ENCODE measurements around the gene ANKMY1. TPM values are rescaled to one million over a fixed set of nuclear protein-coding genes. Genes with fewer than 3 reads are reported as not detected.

Gene ANKMY1
- total and polyA plus RNA-seq, 2 of the 8 experiments (the other 6 are each of a cell fraction or from before 2014, with no cell fraction given) = 4.5 to 4.8 TPM

- Histone ChIP-seq H2AK5ac (ENCODE audit: low read depth, low read length) (no peak overlapping the region), H3K4me3 (ENCODE audit: extremely low read depth in 1 of 4, insufficient read depth in 2 of 4, low read depth in 3 of 4, low read length in 4 of 4) (peak overlapping the region; percentile 44 to 80 (median 48)), H2BK12ac (ENCODE audit: low read depth, low read length) (no peak overlapping the region), H3K4ac (replicated peaks; ENCODE audit: insufficient read length, low read depth, low read length) (no peak overlapping the region), H4K91ac (replicated peaks; ENCODE audit: insufficient read length, low read length) (no peak overlapping the region), H3K9ac (replicated peaks in 1 of 4; ENCODE audit: extremely low read depth in 1 of 4, low read depth in 3 of 4, low read length in 3 of 4) (peak overlapping the region in 3 of 4 experiments; percentile 45 to 66 (median 62); a peak in 5 of 7 replicates), H3K23me2 (ENCODE audit: low read depth, low read length) (peaks cover 7% of the 10 kb centered on the region; the same call in 1 of the 2 replicates), H2BK20ac (ENCODE audit: low read length) (no peak overlapping the region), H2BK15ac (ENCODE audit: low read length) (no peak overlapping the region), H2BK5ac (ENCODE audit: low read depth, low read length) (no peak overlapping the region), H3K36me3 (ENCODE audit: control insufficient read depth in 2 of 4, insufficient read depth in 4 of 4, low read length in 3 of 4) (no peaks in the 10 kb centered on the region), H2BK120ac (replicated peaks; ENCODE audit: low read depth, low read length) (no peak overlapping the region), H3K4me1 (replicated peaks in 1 of 4; ENCODE audit: control insufficient read depth in 3 of 4, insufficient read depth in 4 of 4, low read length in 3 of 4) (peaks cover 0 to 16% (median 1%) of the 10 kb centered on the region in 4 experiments; a peak in 6 of 7 replicates), H3K18ac (ENCODE audit: extremely low read depth, low read length) (no peak overlapping the region; the same call in 1 of the 2 replicates), H4K20me1 (replicated peaks in 1 of 2; ENCODE audit: control insufficient read depth in 1 of 2, insufficient read depth in 2 of 2, low read length in 2 of 2) (peaks cover 22 to 28% of the 10 kb centered on the region in 2 experiments), H3K14ac (ENCODE audit: insufficient read length) (no peak overlapping the region), H4K8ac (ENCODE audit: extremely low read depth, insufficient read depth, low read length) (peak overlapping the region; percentile 60), H4K5ac (ENCODE audit: insufficient read length, low read depth, low read length) (no peak overlapping the region), H3K9me3 (ENCODE audit: insufficient read depth in 2 of 2, low read depth in 1 of 2, low read length in 1 of 2) (no peaks in the 10 kb centered on the region), H3K79me1 (ENCODE audit: low read depth, low read length) (peaks cover 2% of the 10 kb centered on the region; the same call in 1 of the 2 replicates), H3K23ac (ENCODE audit: insufficient read length) (no peak overlapping the region), H3K4me2 (ENCODE audit: insufficient read depth in 1 of 2, low read depth in 2 of 2, low read length in 2 of 2) (peak overlapping the region; percentile 68 to 73), H3K27me3 (replicated peaks in 1 of 4; ENCODE audit: control insufficient read depth in 3 of 4, extremely low read depth in 1 of 4, insufficient read depth in 3 of 4, low read length in 3 of 4) (peaks cover 14 to 36% (median 23%) of the 10 kb centered on the region in 4 experiments), H3K56ac (replicated peaks; ENCODE audit: insufficient read length, low read depth, low read length) (no peak overlapping the region), H3K79me2 (ENCODE audit: control insufficient read depth in 1 of 2, insufficient read depth in 2 of 2, low read length in 2 of 2) (peaks cover 0 to 9% of the 10 kb centered on the region in 2 experiments; a peak in 1 of 4 replicates), H2AFZ (ENCODE audit: low read length) (no peak overlapping the region), H3K27ac (ENCODE audit: low read depth, low read length) (no peak overlapping the region)
- WGBS, 2 experiments (ENCODE audit: extremely low coverage in 1 of 2, insufficient coverage in 1 of 2, insufficient read length in 1 of 2, insufficient replicate concordance in 2 of 2, low coverage in 1 of 2, low lambda C conversion rate in 2 of 2, missing lambda C conversion rate in 1 of 2) = 2% methylated on average over 48 of the region's 88 CpGs; no CpG with 5 or more reads in 1 of the 2 experiments
- ChIA-PET CTCF (ENCODE audit: partially characterized antibody) (interaction anchor here (0.5 to 1.7 kb wide), 5 partner anchors 9 to 514 kb away, joined by 3 to 7 read pairs (median 4); no protein-coding TSS in a partner anchor), POLR2A (ENCODE audit: partially characterized antibody) (interaction anchor here (1.3 to 2.1 kb wide), 2 partner anchors 19 to 144 kb away, joined by 3 to 12 read pairs; no protein-coding TSS in a partner anchor)
- FAIRE-seq (no peak), DNase-seq (ENCODE audit: low read depth in 1 of 2, low spot score in 2 of 2) (no peak)
- 0 out of 2 replicates have a peak, but pooled peaks have one; percentile 21 for TF ChIP-seq PHF8 (conservative IDR thresholded peaks at IDR 0.05; ENCODE audit: low read depth, low read length)
- TF ChIP-seq KDM4A (IDR thresholded peaks at IDR 0.05; ENCODE audit: low read depth, low read length, severe bottlenecking) = peak; percentile 61
- TF ChIP-seq JUND (IDR thresholded peaks at IDR 0.05; ENCODE audit: low read length) = no peak
- 0 out of 2 replicates have a peak, but pooled peaks have one; percentile 27 for TF ChIP-seq GABPA (IDR thresholded peaks at IDR 0.05; ENCODE audit: borderline replicate concordance, insufficient read depth, low read length)
Measured at GRCh38 chr2:240435948-240436682, 121.7 kb downstream of the ANKMY1 start.
